NCI-H2029 (cell line): ENCODE measurements around the gene CRYBA2.

Source experiments
- DNase-seq: peaks from one replicate; lab custom pipeline; 2025; lab: John Stamatoyannopoulos, UW

The CRYBA2 gene

DNA sequence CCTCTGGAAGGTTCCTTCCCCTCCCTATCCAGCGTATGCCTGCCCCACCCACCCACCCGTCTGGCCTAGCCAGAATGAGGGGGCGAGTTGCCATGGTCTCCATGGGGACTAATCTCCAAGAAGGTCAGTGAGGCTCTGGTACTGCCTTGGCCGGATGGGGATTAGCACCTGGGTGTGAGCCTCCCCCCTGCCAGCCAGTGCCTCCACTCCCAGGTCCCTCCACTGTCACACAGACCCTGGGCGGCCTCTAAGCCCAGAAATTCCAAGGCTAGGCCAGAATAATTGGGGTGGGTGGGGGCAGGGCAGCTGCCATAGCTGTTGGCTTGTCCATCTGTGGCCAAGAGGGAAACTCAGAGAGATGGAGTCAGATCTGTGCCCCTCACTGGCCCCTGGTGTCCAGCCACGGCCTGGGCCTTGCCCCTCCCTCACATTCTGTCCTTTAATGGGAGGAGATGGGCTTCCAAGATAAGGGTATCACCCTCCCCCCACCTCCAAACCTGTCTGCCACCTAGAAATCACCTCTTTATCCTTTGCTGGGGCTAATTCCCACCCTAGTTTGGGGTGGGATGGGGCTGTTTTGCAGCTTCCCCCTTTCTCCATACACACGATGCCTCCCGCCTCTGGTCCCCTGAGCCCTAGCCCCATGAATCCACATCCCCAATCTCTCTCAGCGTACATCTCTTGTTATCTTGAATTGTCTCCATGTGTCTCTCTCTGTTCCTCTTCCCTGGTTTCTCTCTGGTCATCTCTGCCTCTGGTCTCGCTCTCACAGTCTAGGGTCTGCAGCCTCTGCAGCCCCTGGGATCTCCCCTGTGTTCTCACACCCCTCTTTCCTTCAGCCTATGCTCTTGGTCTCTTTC is 6.0 kb upstream of the CRYBA2 start:
- DNase-seq, result no peak

DNA sequence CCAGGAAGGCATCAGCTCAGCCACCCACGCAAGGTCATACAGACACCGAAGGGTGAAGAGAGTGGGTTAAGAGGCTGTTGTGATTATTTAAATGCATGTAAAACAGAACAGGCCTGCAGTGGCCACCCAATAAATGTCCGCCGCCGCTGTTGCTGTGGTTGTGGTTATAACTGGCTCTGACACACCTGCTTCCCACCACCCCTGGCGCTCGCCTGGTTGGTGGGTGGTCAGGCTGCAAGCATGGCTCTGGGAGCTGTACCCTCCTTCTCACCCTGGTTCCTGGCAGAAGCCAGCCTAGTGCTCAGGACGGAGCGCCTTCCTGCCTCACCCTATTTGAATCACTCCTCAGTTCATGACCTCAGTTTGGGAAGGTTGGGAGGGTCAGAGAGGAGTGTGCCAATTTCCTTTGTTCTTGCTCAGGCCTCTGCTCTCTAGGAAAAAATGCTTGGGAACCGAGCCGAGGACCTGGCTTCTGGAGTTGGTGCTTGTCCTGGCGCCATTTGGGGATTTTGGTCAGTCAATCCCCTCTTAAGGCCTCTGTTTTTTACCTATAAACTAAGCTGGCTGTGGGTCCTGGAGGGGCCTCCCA is 5.3 kb upstream of the CRYBA2 start:
- DNase-seq, result peak; percentile 42

DNA sequence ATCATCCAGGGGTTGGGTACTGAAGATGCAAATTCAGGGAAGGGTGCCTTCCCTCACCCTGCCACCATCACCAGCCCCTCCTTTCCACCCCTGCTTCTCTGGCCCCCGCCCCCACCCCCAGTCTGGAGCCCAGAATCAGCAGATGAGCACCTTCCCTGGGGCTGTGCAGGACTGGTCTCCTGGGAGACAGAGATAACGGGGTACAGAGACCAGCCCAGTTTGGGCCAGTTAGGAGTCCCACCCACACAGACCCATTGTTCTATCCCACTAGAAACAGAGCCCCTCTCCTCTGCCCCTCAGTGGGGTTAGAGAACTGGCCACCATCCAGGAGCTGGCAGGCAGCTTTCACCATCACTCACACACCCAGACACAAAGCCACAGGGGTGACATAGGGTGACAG is 4.5 kb upstream of the CRYBA2 start:
- DNase-seq, result no peak

DNA sequence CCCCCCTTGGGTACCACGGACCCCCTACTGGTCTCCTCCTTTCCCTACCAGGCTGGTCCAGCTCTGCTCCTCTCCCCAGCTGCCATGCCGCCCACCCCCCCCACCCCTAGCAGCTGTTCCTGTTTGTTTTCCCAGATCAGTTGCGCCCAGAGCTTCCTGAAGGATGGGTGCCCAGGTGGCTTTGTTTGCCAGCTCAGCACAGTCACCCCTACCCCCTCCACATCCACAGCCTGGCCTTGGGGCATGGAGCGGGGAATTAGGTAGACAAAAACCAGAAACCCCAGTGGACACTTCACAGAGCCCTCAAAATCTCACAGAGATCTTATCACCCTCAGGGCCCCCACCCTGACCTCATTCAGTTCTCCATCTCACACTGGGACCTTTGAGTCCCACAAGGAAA is 3.7 kb upstream of the CRYBA2 start:
- peak; percentile 78 for DNase-seq

DNA sequence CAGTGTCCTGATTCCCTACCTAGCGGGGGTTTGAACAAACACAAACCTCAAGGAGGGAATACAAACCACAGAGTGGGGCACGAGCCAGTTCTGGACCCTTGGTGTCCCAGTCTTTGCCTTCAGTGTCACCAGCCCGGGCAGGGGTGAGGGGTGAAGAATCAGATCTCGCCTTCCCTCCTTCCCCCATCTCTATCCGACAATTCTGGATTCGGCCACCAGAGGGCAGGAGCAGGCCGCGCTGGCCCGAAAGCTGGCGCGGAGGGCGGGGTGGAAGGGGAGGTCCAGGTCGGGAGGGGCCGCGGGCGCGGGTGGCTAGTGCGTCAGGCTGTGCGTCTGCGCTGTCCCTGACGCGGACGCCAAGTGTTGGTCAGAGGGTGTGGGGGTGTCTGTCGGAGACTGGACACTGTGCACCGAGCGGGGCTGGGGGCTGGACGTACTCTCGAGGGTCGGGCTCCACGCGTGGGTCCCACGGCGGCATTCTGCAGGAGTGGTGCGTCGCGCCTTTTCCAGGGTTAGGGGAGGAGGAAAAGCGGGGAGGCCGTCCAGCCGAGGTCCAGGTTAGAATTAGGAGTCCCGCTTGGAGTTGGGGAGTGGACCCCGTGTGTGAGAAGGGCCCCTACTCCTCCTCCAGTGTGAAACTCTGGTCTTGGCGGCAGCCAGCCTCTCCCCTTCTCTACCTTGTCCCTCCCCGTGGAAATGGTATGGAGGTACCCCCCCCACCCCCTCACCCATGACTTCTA is 2.9 kb upstream of the CRYBA2 start:
- DNase-seq, result peak; percentile 87

DNA sequence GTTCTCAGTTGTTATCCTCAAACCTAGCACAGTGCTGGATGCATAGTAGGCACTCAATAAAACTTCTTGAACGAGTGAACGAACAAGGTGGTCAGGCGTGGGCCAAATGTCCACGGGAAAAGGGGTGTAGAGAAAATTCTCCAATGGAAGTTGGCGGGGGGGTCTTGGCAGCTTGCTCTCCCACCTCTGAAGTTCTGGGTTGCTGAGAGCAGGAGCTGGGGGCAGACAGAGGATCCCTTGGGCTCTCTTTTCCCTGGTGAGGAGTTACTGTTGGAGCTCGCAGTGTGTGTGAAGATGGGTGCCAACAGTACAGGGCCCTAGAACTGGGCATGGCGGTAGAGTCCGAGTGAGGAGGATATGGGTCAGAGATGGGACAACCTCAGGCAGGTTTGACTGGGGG is 2.3 kb upstream of the CRYBA2 start:
- DNase-seq, result no peak

DNA sequence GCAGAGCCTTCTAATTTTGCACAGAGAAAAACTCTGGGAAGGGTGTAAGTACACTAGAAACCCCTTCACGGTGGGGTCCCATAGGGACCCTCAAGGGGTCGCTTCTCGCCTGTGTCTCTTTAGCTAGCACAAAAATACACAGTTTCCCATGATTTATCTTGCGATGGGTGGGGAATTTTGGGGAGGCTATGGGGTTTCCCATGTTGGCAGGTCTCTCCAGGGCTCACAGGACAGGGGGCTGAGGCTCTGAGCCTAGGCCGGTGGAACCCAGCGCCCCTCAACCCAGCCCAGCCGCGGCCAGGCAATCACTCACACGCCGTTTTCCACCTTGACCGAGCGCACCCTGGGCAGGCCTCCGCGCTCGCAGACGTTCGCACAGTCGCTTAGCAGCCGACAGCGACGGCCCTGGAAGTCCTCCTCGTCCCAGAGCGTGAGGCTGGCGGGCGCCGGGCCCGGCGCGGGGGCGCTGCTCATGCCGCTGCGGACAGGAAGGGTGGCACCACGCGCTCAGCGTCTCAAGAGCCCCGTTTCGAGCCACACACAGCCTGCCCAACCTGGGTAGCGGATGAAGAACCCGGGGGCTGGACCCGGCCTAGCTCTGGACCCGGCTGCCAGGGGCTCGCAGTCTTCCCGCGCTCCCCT is 398 bp downstream of the CRYBA2 start:
- no peak for DNase-seq

DNA sequence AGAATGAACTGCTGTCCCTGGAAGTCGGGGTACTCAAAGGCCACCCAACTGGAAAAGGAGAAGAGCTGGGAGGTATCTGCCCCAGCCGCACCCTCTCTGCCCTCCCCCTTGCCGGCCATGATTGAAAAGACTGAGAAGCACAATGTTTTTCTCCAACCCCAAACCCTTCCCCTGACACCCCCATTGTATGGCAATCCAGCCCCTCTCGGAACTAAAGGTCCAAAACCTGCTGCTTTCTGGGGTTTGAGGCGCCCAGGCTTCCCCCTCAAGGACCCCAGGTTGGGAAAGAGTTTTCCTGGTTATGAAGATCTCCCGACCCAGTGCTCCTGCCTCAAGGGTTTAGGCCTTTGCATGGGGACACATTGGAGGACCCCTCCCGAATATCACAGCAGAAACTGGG is 1.0 kb downstream of the CRYBA2 start:
- DNase-seq, result no peak

DNA sequence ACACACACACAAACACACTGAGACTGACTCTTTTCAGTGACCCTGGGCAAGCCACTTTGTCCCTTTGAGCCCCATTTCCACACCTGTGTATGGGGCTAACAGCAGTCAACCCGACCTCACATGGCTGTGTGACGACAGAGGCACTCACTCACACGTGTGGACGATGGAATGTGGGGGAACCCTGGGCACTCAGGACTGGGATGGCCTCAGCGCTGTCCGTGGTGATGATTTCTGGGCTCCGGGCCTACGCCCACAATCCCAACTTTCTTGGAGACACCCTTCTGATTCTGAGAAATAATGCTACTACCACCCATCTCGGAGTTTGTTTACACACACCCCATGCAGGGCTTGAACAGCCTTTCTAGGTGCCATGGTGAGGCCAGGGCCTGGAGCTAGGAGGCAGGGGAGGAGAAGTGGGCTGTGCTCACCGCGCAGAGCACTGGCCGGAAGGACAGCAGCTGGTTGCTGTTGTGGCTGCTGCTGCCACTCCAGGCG is 1.5 kb downstream of the CRYBA2 start:
- no peak for DNase-seq

DNA sequence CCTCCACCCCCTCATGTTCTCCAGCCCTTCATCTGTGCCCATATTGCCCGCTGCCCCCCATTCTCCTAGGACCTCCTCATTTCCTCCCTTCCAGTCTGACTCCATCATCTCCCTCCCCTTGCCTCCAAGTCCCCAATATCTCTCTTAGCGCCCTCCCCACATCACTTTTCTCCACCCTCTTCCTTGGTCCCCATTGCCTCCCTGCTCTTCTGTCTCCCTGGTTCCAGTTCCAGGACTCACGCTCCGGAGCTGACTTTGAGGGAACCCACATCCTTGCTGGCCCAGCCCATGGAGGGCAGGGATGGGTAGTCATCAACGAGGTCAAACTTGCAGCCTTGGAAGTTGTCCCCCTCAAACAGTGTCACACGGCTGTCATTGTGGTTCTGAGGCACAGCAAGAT is 2.6 kb downstream of the CRYBA2 start:
- no peak for DNase-seq

DNA sequence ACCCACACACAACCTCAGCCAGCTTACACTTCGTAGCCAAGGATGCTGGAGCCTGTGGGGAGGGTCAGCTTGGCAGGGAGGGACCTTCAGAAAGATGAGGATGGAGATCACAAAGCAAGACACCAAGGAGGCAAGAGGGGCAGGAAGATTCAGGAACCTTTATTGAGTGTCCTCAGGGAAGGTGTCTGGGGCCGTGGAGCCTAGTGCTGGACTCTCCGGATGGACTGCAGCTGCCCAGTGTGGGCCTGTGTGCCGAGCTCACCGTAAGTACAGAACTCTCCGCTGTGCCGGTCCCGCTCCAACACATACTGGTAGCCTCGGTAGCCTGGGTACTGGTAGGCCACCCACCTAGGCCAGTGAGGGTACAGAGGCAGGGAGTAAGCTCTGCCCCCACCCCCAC is 3.2 kb downstream of the CRYBA2 start:
- no peak for DNase-seq

DNA sequence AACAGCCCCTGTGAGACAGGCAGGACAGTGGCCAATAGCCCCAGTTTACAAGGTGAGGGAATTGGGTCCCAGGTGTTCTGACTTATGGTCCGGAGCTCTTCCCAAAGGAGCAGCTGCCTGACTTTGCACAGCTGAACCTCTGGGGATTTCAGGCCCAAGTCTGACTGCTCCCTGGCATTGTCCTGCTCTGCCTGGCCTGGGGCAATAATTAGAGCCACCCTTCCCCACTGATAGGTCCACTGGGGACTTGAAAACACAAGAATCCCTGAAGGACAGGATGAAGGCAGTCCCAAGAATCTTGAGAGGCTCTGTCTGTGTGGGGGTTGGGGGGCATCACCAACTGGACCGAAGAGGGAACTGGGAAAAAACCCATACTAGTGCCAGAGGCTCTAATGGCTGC is 4.6 kb downstream of the CRYBA2 start:
- DNase-seq, result no peak

DNA sequence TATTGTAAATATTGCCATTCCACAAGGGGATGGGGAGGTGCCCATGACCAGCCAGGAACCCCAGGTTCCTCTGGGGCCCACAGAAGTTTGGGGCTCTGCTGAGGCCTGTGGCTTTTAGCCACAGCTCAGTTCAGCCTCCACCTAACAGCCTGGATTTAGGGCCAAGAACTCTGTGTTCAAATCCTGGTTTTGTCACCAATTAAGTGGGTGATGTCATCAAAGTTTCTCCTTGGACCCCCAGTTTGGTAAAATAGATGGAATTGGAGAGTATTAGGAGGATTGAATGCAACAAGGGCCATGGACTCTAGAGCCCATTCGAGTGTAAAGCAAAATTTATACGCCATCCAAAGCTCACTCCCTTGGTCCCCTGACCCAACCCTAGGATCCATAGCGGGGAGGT is 5.1 kb downstream of the CRYBA2 start:
- no peak for DNase-seq

DNA sequence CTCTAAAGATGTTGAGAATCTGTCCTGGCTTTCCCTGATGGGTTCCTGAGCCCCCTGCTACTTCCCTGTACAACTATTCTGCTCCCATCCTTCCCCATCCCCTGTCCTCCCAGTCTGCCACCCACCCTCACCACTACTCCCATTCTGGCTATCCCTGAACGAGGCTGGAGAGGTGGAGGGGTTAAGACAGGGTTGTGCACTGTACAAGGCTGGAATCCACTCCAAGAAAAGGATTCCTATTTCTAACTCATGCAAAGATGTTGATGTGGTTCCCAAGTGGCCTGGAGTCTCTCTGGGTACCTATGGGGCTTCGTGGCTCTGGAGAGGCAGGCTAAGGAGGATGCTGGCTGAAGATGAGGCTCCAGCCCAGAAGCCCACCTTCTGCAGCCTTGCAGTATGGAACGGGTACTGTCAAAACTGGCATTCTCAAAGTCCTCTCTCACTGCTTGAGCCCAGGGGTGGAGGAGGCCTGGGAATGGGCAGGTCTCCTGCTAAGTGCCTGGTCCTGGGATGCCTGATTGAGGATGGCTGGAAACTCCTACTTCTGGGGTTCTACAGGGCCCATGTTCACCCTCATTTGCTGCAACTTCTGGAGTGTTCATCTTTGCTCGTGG is 7.0 kb downstream of the CRYBA2 start:
- no peak for DNase-seq

DNA sequence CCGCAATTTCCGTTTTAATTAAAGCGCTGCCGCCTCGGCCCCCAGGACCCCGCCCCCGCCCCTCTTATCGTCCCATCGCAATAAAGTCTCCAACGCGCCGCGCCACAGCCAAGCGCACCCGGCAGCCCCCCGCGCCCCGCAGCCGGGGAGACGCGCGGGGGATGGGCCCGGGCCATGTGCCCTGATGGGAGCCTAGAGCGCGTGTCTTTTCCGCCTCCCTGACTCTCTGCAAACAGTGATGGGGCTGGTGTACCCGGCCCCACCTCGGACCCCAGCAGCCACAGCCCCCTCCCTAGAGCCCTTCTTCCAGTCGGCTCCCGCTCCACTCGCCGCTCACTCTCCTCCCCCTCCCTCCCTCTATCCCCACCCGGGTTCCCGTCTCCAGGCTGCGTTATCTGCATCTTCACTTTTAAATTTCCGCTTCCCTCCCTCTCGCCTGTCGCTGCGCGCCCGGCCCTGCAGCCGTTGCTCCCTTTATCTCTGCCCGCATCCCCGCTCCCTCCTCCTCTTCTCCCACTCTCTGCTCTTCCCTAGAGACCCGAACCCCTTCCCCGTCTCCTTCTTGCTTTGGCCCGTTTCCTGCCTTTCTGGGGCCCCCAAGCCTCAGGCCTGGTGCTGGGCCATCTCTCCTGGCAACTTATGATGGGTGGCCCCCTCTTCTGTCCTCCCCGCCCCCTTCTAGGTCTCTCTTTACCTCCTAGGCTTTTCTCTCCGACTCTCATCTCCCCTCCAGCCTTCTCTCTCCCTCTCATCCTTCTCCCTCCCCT is 7.7 kb downstream of the CRYBA2 start:
- no peak for DNase-seq

DNA sequence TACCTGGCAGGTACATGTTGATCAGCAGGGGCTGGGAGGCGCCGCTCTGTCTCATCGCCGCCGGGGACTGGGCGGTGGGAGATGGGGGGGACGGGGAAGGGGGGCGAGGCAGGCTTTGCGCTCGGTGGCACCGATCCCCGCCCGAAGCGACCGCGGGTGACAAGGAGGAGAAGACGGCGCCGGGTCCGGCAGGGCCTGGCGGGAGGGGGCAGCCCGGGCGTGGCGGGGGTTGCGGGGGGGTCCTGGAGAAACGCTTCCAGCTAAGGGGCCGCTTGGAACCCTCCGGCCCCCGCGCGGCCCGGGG is 8.2 kb downstream of the CRYBA2 start, which contains the start of gene FEV:
TSS of gene FEV (minus strand) at position 164 of the 304 bp plus-strand sequence. CDS start at position 55, 109 bp downstream.
- no peak for DNase-seq

DNA sequence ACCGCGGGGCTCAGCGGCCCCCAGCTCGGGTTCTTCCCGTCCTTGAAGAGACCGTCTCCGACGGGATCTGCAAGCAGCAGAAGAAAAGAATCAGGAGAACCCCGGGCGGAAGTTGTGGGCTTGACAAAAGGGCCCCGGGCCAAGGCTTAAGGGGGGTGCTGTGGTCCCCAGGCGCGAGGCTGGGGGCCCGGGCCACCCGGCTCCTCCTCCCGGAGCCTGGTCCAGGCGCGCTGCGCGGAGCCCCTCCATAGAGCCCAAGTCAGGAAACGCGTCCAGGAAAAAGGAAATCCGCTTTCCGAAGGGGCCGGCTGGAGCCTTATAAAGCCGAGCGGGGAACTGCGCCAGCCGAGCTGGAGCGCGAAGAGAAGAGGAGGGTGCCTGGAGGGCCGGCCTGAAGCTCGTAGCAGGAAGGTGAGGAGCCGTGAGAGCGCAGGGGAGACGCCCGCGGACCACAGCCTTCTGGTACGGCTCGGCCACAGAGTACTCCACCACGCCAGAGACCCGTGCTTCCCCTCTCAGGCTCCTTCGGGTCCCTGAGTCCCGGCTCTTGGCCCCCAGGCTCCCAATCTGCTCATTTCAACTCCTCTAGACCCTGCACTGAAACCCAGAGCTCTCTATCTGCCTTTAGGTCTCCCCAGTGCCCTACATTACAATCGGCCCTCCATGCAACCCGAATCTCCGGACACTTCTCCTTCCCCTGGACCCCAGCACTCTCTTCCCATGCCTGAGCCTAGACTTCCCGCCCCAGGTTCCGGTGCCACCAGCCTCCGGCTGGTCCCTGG is 8.8 kb downstream of the CRYBA2 start:
- no peak for DNase-seq

DNA sequence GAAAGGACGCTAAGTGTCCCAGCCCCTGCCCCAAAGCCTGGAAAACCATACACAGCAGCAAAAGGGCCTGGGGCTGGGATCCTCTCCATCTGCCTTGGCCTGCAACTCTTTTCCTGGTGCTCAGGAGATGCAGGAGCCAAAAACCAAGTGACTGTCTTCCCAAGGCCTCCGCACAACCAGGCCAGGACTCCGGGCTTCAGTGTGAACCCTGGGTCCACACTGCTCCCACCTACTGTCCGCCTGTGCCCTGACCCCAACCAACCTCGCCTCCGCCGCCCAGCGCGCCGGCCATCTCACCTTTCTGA is 9.3 kb downstream of the CRYBA2 start:
- no peak for DNase-seq

DNA sequence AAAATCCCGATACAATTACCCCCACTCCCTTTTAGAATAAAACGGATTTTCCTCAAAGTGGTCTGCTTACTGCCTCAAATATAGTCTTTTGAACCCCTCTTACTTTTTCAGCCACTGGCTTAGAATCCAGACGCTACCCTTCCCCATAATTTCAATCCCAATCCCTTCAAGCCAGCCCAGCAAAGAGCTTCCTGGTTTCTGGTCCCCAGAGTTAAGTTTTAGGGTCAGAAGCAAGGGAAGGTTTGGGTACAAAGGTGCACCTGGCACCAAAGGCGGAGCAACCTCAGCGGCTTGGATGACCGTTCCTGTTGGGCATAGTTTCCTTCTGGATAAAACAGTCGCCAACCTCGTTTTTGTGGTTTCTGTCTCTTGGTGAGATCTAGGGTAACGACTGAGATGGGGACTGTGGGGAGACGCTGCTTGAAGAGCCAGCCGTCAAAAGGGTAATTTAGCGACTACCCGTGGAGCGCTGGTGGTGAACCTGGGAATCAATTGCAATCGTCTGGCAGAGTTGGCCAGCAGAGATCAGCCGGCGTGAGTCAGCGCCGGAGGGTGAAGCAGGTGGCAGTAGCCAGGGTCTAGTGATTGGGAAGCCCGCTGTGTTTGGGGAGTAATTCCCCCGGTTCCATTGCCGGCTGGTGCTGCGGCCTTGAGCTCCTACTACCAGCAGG is 9.8 kb downstream of the CRYBA2 start:
- no peak for DNase-seq

DNA sequence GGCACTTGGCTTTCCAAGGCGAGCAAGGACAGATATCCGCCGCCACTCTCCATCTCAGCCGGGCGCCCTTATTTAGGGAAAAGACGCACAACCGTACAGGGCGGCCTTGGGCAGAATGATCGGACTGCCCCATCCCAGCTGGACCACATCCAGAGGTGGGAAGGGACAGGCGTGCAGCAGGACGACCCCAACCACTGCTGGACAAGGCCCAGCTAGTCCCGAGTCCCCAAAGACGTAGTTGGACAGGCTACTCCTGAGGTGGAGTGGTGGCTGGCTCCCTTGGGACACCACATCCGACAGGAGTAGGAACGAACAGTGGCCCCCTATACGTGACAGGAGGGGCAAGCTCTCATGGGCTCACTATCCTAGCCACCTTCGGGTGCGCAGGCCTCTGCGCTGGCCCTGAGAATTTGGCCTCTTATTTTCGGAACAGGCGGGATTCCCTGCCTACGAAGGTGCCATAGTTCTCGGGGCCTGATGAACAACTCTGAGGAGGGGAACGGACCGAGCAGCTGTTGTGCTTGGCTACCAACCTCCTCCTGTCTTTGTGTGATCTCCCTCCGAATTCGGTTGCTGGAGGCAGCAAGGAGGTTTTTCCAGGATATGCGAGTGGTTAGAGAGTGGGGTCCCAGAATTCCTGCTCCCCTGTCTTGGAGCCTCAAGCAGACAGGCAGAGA is 10.5 kb downstream of the CRYBA2 start:
- no peak for DNase-seq
